Astrocyte of the hippocampus (primary cell): Measurements from ENCODE around the gene DZIP1.
"Not testable (repeated sequence)": the region's sequence is repeated elsewhere in the genome, so short reads cannot be mapped to it uniquely, and the experiment has no call there.

Experiments used
- DNase-seq: peaks from one replicate; pipeline ENCODE4 v3.0.0; 2011; ENCODE audit warnings: low read depth, low spot score

DZIP1 gene

DNA sequence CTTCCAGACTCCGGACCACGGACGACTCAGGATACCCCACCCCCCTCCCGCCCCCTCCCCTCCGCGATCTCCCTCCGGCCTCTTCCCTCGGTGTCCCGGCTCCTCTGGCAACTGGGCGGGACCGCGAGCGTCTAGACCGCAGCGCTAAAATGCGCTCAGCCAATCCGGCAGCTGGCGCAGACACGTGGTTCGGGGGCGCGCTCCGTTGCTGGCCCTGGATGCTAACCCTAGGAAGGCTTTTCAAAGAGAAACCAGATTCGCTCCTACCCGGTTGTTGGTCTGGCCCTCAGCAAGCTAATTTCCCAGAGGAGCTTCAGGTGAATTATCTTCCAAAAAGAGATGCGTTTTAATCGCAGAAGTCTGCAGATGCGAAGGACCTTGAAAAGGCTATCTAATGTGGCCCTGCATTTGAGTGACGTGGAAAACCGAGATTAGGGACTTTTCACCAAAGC lies at the start of gene DZIP1:
Gene DZIP1, minus strand, starts transcription at position 106 of the 452 bp plus-strand sequence. CDS start 2,677 bp downstream, outside the sequence.
- DNase-seq = peak; percentile 94

DNA sequence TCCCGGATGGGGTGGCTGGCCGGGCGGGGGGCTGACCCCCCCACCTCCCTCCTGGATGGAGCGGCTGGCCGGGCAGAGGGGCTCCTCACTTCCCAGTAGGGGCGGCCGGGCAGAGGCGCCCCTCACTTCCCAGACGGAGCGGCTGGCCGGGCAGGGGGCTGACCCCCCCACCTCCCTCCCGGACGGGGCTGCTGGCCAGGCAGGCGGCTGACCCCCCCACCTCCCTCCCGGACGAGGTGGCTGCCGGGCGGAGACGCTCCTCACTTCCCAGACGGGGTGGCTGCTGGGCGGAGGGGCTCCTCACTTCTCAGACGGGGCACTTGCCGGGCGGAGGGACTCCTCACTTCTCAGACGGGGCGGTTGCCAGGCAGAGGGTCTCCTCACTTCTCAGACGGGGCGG lies 46.5 kb upstream of the DZIP1 start:
- not testable (repeated sequence) for DNase-seq

- DNase-seq = no peak
Measured at GRCh38 chr13:95689582-95689926, 45.0 kb upstream of the DZIP1 start.

- not testable (repeated sequence) for DNase-seq
Measured at GRCh38 chr13:95684960-95685359, 40.5 kb upstream of the DZIP1 start.

- DNase-seq = no peak
Measured at GRCh38 chr13:95684418-95684817, 39.9 kb upstream of the DZIP1 start.

GRCh38 chr13:95679722-95680121 lies 35.2 kb upstream of the DZIP1 start:
- no peak for DNase-seq

DNA sequence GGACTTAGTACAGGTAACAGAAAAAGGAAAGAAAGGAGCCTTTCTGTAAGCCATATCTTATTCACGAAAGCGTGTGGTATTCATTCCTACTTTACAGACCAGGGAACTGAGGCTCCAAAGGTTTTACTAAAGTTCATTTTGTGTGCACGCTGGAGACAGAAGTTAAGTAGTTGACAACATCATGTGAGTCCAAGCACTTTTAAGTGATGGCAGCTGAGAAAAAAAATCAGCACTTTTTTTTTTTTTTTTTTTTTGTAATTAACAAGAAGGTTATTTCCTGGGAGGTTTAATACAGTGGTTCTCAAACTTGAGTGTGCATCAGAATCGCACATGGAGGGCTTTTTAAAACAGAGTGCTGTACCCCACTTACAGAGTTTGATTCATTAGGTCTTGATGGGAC lies 34.5 kb upstream of the DZIP1 start:
- no peak for DNase-seq

- DNase-seq = peak; percentile 56
Measured at GRCh38 chr13:95677564-95678266, 33.2 kb upstream of the DZIP1 start.

GRCh38 chr13:95676762-95677563 lies 32.5 kb upstream of the DZIP1 start, which contains the start of gene DNAJC3:
Gene DNAJC3 (plus strand): TSS chr13:95677139. CDS start chr13:95677256, 117 bp downstream.
- DNase-seq = peak; percentile 100

GRCh38 chr13:95676105-95676761 lies 31.7 kb upstream of the DZIP1 start:
- no peak for DNase-seq

DNA sequence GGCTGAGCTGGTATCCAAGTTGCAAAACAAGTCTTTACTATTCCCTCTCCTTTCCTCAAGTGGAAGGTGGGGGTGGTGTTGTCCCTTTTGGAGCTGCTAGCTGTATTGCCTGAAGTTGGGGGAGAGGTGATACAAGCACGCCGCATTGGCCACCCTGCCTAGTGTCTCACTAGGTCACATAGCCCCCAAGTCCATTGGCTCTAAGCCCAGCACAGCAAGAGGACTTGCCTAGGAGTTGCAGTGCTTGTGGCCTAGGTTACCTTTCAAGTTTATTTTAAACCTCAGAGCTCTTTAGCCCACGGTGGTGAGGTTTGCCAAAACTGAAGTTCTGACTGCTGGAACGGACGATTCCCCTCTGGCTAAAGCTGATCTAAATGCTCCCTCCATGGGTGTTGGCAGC lies 27.1 kb upstream of the DZIP1 start:
- no peak for DNase-seq

GRCh38 chr13:95667235-95667634 lies 22.7 kb upstream of the DZIP1 start:
- not testable (repeated sequence) for DNase-seq

DNA sequence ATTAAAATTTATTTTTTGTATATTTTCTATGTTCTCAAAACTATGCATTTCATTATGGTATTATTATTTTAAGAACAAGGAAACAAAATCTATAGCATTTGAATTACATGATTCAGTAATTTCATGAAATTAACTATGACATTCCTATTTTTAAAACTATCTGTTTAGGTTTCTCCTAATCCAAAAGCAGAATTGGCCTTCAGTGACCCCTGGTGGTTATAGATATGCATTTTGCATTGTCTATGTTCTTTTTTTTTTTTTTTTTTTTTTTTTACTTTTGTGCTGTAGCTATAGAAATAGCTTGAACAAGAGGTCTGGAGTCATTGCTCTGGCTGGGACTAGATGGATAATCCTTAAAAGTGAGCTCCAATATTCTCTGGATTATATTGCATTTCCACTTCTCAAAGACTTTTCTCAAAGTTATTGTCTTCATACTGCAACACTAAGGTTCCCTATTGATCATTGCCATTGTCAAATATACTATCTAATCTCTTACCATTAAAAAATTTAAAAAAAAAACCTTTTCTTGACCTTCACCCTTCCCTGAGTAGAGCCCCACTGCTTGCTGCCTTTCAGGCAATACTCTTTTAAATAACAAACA lies 16.6 kb upstream of the DZIP1 start:
- peak; percentile 49 for DNase-seq

DNA sequence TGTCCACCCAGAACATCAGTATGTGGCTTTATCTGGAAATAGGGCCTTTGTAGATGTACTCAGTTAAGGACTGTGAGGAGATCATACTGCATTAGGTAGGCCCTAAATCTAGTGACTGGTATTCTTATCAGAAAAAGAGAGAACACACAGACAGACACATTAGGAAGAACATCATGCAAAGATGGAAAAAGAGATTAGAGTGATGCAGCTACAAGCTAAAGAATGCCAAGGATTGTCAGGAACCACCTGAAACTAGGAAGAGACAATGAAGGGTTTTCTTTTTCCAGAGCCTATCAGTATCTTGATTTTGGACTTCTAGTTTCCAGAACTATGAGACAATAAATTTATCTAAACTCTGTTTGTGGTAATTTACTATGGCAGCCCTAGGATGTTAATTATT lies 15.0 kb upstream of the DZIP1 start:
- no peak for DNase-seq

GRCh38 chr13:95656386-95657015 lies 12.0 kb upstream of the DZIP1 start:
- DNase-seq = no peak

DNA sequence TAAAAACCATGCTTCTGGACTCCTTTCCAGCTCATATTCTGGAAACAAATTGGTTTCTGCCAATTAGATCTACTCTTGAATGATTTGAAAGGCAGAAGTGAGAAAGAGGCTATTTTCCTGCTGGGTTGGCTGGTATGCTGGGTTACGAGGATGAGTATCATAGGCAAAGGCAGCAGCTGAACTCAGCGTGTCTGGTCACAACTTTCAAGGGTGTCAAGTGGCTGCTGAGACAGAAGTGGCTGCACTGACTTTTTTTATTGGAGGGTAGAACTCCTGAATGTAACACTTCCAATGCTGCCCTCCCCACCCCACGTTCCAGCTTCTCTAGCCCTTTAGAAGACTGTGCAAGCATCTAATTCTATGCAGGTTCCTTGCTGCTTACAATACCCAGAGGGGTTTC lies 8.3 kb upstream of the DZIP1 start:
- DNase-seq = no peak

DNA sequence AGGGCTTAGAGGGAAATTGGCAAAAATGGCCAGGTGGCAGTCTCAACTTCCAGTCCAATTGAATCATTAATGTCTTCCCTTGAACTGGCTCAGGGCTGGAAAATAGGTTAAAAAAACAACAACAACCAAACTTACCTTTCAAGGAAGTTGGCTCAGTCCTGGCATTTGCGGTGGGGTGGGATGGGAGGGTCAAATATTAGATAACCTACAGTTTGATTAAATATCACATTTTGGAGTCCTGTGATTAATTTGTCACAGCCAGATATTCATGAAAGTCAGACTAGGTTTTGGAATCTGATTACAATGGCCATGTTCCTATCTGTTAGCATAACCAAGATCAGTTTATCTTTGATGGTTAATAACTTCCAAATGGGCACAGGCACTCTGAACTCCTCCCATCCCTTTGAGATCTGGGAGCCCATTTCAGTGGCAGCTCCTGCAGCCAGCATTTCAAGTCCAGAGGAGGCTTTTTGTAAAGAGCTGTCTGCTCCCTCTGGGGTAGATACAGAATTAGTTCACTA lies 7.8 kb upstream of the DZIP1 start:
- DNase-seq = no peak

DNA sequence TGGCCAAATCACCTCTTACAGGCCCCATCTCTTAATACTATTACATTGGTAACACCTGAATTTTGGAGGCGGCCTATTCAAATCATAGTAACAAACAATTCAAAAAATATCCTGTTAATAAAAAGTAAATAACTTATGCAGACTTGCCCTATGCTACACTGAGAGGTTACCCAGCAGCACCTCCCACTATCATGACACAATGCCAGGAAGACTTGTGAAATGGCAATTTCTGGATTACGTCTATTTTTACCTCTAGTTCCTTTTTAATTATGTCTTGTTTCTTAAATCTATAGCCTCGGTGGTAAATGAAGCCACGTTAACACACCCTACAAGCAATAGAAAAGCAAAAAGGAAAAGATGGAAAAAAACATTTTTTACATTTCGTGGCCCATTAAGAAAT lies 6.2 kb upstream of the DZIP1 start:
- no peak for DNase-seq

DNA sequence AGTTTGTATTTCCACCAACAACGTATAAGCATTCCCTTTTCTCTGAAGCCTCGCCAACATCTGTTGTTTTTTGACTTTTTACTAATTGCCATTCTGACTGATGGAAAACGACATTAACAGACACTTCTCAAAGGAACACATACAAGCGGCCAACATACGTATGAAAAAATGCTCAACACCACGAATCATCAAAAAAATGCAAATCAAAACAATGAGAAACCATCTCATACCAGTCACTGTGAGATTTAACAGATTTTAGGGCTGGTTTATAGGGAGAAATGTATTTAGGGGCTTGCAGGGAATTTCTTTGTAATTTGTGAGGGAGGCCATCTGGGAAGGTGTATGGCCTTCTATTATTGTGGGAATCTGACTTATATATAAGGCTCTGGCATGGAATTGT lies 2.8 kb upstream of the DZIP1 start:
- DNase-seq = no peak

DNA sequence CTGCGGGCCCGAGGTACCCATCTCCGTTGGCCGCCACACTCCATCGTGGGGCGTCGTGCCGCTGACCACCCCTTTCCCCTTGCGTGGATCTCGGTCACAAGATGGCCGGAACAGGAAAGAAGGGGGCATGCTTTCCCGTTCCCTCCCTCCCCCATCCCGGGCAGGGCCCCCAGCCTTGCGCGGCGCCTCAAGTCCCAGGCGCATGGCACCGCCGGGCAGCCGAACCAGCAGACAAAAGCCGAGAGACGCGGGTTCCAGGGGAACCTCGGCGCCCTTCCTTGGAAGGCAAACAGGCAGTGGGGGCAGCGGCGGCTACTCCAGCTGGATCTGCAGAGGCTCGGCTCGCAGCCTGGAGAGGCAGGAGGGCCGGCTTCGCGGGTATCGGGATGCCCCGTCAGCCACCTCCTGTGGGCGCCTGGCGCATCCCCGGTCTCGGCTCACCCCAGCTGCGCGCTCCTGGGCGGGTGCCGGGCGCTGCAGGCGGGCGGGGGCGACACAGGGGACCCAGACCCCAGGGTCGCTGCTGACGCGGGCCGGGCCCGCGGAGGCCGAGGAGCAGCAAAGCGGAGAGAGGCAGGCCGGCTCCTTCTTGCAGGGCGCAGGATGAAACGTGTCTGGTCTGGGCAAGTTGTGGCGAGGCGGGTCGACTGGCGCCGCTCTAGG lies 439 bp downstream of the DZIP1 start:
- DNase-seq = peak; percentile 75

- peak; percentile 62 for DNase-seq
Measured at GRCh38 chr13:95643571-95643935, 953 bp downstream of the DZIP1 start.
